Activated CD4-positive, alpha-beta T cell treated with anti-CD3 and anti-CD28 coated beads for 1 hour (primary cell): ENCODE results near the gene TUBB4A.
"Not testable (repeated sequence)": the region's sequence is repeated elsewhere in the genome, so short reads cannot be mapped to it uniquely, and the experiment has no call there.

ENCODE experiments used
- DNase-seq: peaks from one replicate; pipeline ENCODE4 v3.0.0-alpha.2; 2020

TUBB4A gene

GRCh38 chr19:6501740-6502648, at the start of gene TUBB4A:
Gene TUBB4A, minus strand, starts transcription at chr19:6502309. Its CDS starts 97 bp downstream, at chr19:6502212.
- no peak for DNase-seq

GRCh38 chr19:6551091-6551490, 49.0 kb upstream of the TUBB4A start:
- DNase-seq = no peak

- not testable (repeated sequence) for DNase-seq
These were observed 48.6 kb upstream of the TUBB4A start for GRCh38 chr19:6550679-6551078.

- no peak for DNase-seq
These were observed 41.8 kb upstream of the TUBB4A start for GRCh38 chr19:6543866-6544347.

GRCh38 chr19:6540918-6541689, 39.0 kb upstream of the TUBB4A start:
- DNase-seq = no peak

GRCh38 chr19:6539514-6539913, 37.4 kb upstream of the TUBB4A start:
- DNase-seq = no peak

- DNase-seq = no peak
These were observed 33.5 kb upstream of the TUBB4A start for GRCh38 chr19:6535558-6536137.

- no peak for DNase-seq
These were observed 32.5 kb upstream of the TUBB4A start for GRCh38 chr19:6534451-6535093.

- no peak for DNase-seq
These were observed 31.8 kb upstream of the TUBB4A start for GRCh38 chr19:6533746-6534418.

- no peak for DNase-seq
These were observed 30.9 kb upstream of the TUBB4A start for GRCh38 chr19:6533000-6533328.

- no peak for DNase-seq
These were observed 30.3 kb upstream of the TUBB4A start for GRCh38 chr19:6532244-6532999.

- no peak for DNase-seq
These were observed 29.8 kb upstream of the TUBB4A start for GRCh38 chr19:6531956-6532243.

- DNase-seq = no peak
These were observed 29.2 kb upstream of the TUBB4A start for GRCh38 chr19:6531163-6531955.

- DNase-seq = peak; percentile 74
These were observed 28.5 kb upstream of the TUBB4A start, which contains the start of gene TNFSF9 for GRCh38 chr19:6530386-6531162. Gene TNFSF9, plus strand, starts transcription at chr19:6531026. Its CDS starts 11 bp downstream, at chr19:6531037.

- no peak for DNase-seq
These were observed 27.9 kb upstream of the TUBB4A start for GRCh38 chr19:6529937-6530385.

GRCh38 chr19:6529351-6529750, 27.2 kb upstream of the TUBB4A start:
- DNase-seq = no peak

- no peak for DNase-seq
These were observed 26.5 kb upstream of the TUBB4A start for GRCh38 chr19:6528544-6529121.

GRCh38 chr19:6527893-6528543, 25.9 kb upstream of the TUBB4A start:
- no peak for DNase-seq

GRCh38 chr19:6524311-6524710, 22.2 kb upstream of the TUBB4A start:
- no peak for DNase-seq
